ENCODE results near the gene WNT11. TPM values are rescaled to one million over a fixed set of nuclear protein-coding genes. Genes with fewer than 3 reads are reported as not detected.

WNT11 gene
- total RNA-seq, 1 donor from 2014 or later = not detected

GRCh38 chr11:76238551-76238950 lies 32.2 kb upstream of the WNT11 start:
- intact Hi-C loops (cut with micrococcal nuclease) = loop anchor here (5.0 to 10.0 kb wide), 3 partner anchors 624 to 809 kb away; partner anchors contain the start of genes ACER3 and SERPINH1

- intact Hi-C loops (cut with micrococcal nuclease) = loop anchor here (5.0 to 10.0 kb wide), 3 partner anchors 624 to 809 kb away; partner anchors contain the start of genes ACER3 and SERPINH1
These were observed 31.6 kb upstream of the WNT11 start for GRCh38 chr11:76237914-76238313.

GRCh38 chr11:76237000-76237649 lies 30.8 kb upstream of the WNT11 start:
- intact Hi-C loops (cut with micrococcal nuclease) = loop anchor here (5.0 to 10.0 kb wide), 3 partner anchors 625 to 810 kb away; partner anchors contain the start of genes ACER3 and SERPINH1

- intact Hi-C loops (cut with micrococcal nuclease) = loop anchor here (5.0 to 10.0 kb wide), 3 partner anchors 626 to 811 kb away; partner anchors contain the start of genes ACER3 and SERPINH1
These were observed 30.0 kb upstream of the WNT11 start for GRCh38 chr11:76236092-76236999.

GRCh38 chr11:76235233-76236091 lies 29.2 kb upstream of the WNT11 start:
- intact Hi-C loops (cut with micrococcal nuclease) = loop anchor here (1.0 to 10.0 kb wide), 8 partner anchors 28 to 812 kb away; partner anchors contain the start of genes ACER3, GVQW3, SERPINH1 and THAP12

GRCh38 chr11:76234416-76235232 lies 28.3 kb upstream of the WNT11 start:
- intact Hi-C loops (cut with micrococcal nuclease) = loop anchor here (1.0 to 10.0 kb wide), 8 partner anchors 27 to 813 kb away; partner anchors contain the start of genes ACER3, GVQW3, SERPINH1 and THAP12

GRCh38 chr11:76234021-76234415 lies 27.7 kb upstream of the WNT11 start:
- intact Hi-C loops (cut with micrococcal nuclease) = loop anchor here (10.0 kb wide), 1 partner anchor 669 kb away; the partner anchor contains the start of gene SERPINH1

GRCh38 chr11:76233196-76233921 lies 27.1 kb upstream of the WNT11 start:
- intact Hi-C loops (cut with micrococcal nuclease) = loop anchor here (10.0 kb wide), 1 partner anchor 669 kb away; the partner anchor contains the start of gene SERPINH1

GRCh38 chr11:76232026-76232665 lies 25.8 kb upstream of the WNT11 start:
- intact Hi-C loops (cut with micrococcal nuclease) = loop anchor here (1.0 to 10.0 kb wide), 2 partner anchors 22 to 667 kb away; partner anchors contain the start of gene SERPINH1

- intact Hi-C loops (cut with micrococcal nuclease) = loop anchor here (10.0 kb wide), 1 partner anchor 666 kb away; the partner anchor contains the start of gene SERPINH1
These were observed 24.9 kb upstream of the WNT11 start for GRCh38 chr11:76231121-76231738.

- intact Hi-C loops (cut with micrococcal nuclease) = loop anchor here (10.0 kb wide), 1 partner anchor 666 kb away; the partner anchor contains the start of gene SERPINH1
These were observed 24.1 kb upstream of the WNT11 start for GRCh38 chr11:76230392-76230791.

GRCh38 chr11:76229690-76230240 lies 23.5 kb upstream of the WNT11 start:
- intact Hi-C loops (cut with micrococcal nuclease) = loop anchor here (10.0 kb wide), 1 partner anchor 665 kb away; the partner anchor contains the start of gene SERPINH1

- intact Hi-C loops (cut with micrococcal nuclease) = no loop called here
These were observed 22.5 kb upstream of the WNT11 start for GRCh38 chr11:76228875-76229149.

- intact Hi-C loops (cut with micrococcal nuclease) = no loop called here
These were observed 22.0 kb upstream of the WNT11 start for GRCh38 chr11:76228071-76228874.

GRCh38 chr11:76226626-76227025 lies 20.3 kb upstream of the WNT11 start:
- intact Hi-C loops (cut with micrococcal nuclease) = no loop called here

GRCh38 chr11:76225122-76225611 lies 18.9 kb upstream of the WNT11 start:
- intact Hi-C loops (cut with micrococcal nuclease) = no loop called here

All from T-helper 2 cell treated with Interferon-gamma antibody and Interleukin-4, amounts not matched to agents 100 ng/mL and 5 ng/mL, for 36 hours (primary cell).